Measurements from ENCODE around the gene KCNJ10.

Gene KCNJ10

GRCh38 chr1:159960721-159961381, 109.1 kb downstream of the KCNJ10 start:
- ChIA-PET CTCF (interaction anchor here (1.0 to 1.9 kb wide), 4 partner anchors 9 to 47 kb away, joined by 3 to 7 read pairs (median 5); no protein-coding TSS in a partner anchor), POLR2A (no interaction called here)

GRCh38 chr1:159959451-159959850, 110.5 kb downstream of the KCNJ10 start:
- TF ChIP-seq CTCF (IDR thresholded peaks at IDR 0.05; ENCODE audit: insufficient read depth, low read length, missing control alignments), result no peak
- ChIA-PET POLR2A (interaction anchor here (1.4 kb wide), 1 partner anchor 13 kb away, joined by 3 read pairs; no protein-coding TSS in a partner anchor), CTCF (interaction anchor here (2.9 to 14.6 kb wide), 2 partner anchors 23 to 48 kb away, joined by 23 to 161 read pairs; no protein-coding TSS in a partner anchor)
- no peak for DNase-seq (ENCODE audit: low read depth, low spot score)
- H3K4me3 ChIP-seq (ENCODE audit: low read depth, low read length), result no peak overlapping the region

More at GRCh38 chr1:159960721-159961381, 109.1 kb downstream of the KCNJ10 start:
- H3K4me3 ChIP-seq (ENCODE audit: low read depth, low read length), result peak overlapping the region; percentile 26
- TF ChIP-seq CTCF (IDR thresholded peaks at IDR 0.05; ENCODE audit: insufficient read depth, low read length, missing control alignments), result no peak
- DNase-seq (ENCODE audit: low read depth, low spot score), result peak; percentile 41

GRCh38 chr1:159958719-159959380, 111.1 kb downstream of the KCNJ10 start:
- ChIA-PET CTCF (interaction anchor here (1.1 to 14.6 kb wide), 3 partner anchors 11 to 48 kb away, joined by 3 to 161 read pairs (median 23); no protein-coding TSS in a partner anchor), POLR2A (interaction anchor here (1.4 kb wide), 1 partner anchor 13 kb away, joined by 3 read pairs; no protein-coding TSS in a partner anchor)
- no peak for DNase-seq (ENCODE audit: low read depth, low spot score)
- no peak for TF ChIP-seq CTCF (IDR thresholded peaks at IDR 0.05; ENCODE audit: insufficient read depth, low read length, missing control alignments)
- H3K4me3 ChIP-seq (ENCODE audit: low read depth, low read length), result no peak overlapping the region

GRCh38 chr1:159957824-159958268, 112.1 kb downstream of the KCNJ10 start:
- no peak for DNase-seq (ENCODE audit: low read depth, low spot score)
- TF ChIP-seq CTCF (IDR thresholded peaks at IDR 0.05; ENCODE audit: insufficient read depth, low read length, missing control alignments), result no peak
- POLR2A ChIA-PET, result no interaction called here
- no peak overlapping the region for H3K4me3 ChIP-seq (ENCODE audit: low read depth, low read length)
- CTCF ChIA-PET, result interaction anchor here (1.1 to 14.6 kb wide), 5 partner anchors 8 to 49 kb away, joined by 3 to 161 read pairs (median 5); no protein-coding TSS in a partner anchor

GRCh38 chr1:159955456-159955855, 114.5 kb downstream of the KCNJ10 start:
- ChIA-PET POLR2A (no interaction called here), CTCF (interaction anchor here (0.6 to 14.9 kb wide), 5 partner anchors 8 to 1522 kb away, joined by 4 to 220 read pairs (median 17); partner anchors contain the start of gene IGSF9)
- DNase-seq (ENCODE audit: low read depth, low spot score), result no peak
- no peak overlapping the region for H3K4me3 ChIP-seq (ENCODE audit: low read depth, low read length)
- TF ChIP-seq CTCF (IDR thresholded peaks at IDR 0.05; ENCODE audit: insufficient read depth, low read length, missing control alignments), result no peak

All from AG04449 (cell line).